HepG2 (cell line): ENCODE measurements around the gene ZGRF1. TPM values are rescaled to one million over a fixed set of nuclear protein-coding genes. Genes with fewer than 3 reads are reported as not detected.
"Not testable (repeated sequence)": the region's sequence is repeated elsewhere in the genome, so short reads cannot be mapped to it uniquely, and the experiment has no call there.

Source experiments
- ATAC-seq: fragments of 200-7000 bp; cut with Tn5 transposase; 3 replicates; pipeline ENCODE4 v1.9.1; 2020; ENCODE audit warnings: mild to moderate bottlenecking, moderate library complexity
- BruUV-seq: library from RNA; stranded (reverse); fragments of 400-500 nt; replicated peaks from 2 replicates; lab custom pipeline; 2021; lab: Mats Ljungman, UMichigan
- CTCF ChIA-PET: fragments of 300-600 bp; formaldehyde crosslinking; extraction: SDS; loops from one replicate; lab custom pipeline; 2021; ENCODE audit warnings: low total read pairs, inconsistent platforms, low intra/inter-chr PET ratio; lab: Yijun Ruan, JAX
- POLR2A ChIA-PET: fragments of 350-600 bp; sonication (Branson Sonifier 250); formaldehyde crosslinking; loops from one replicate; lab custom pipeline; 2020; ENCODE audit warnings: antibody characterized with exemption, inconsistent platforms; lab: Yijun Ruan, JAX
- DNase-seq: peaks from one replicate; pipeline ENCODE4 v3.0.0-alpha.2; 2015; ENCODE audit warnings: low spot score
- FAIRE-seq: peaks from 3 replicates; lab custom pipeline; 2011; peaks lifted over from hg19 to GRCh38; lab: Jason Lieb, UNC
- H2AFZ ChIP-seq: one replicate; pipeline ENCODE4 v1.6.1; 2011; ENCODE audit warnings: low read length, inconsistent platforms
- H3K27ac ChIP-seq: fragments of 300-600 bp; 3 replicates; pipeline ENCODE4 v1.8.0; 2011; ENCODE audit warnings: mixed run types, mild to moderate bottlenecking, mixed read lengths, low read length, inconsistent platforms; ENCODE audit not compliant: insufficient read depth; ENCODE audit errors: extremely low read length
- H3K27me3 ChIP-seq, 2 experiments: fragments of 200-600 bp in 1 of 2; 2 replicates in 1 of 2; 3 replicates in 1 of 2; pipeline versions ENCODE4 v1.6.0 to v1.8.0; 2011; ENCODE audit warnings: low read length in 2 of 2, mild to moderate bottlenecking in 2 of 2, moderate library complexity in 2 of 2, inconsistent platforms in 1 of 2; ENCODE audit not compliant: insufficient read depth in 2 of 2, control insufficient read depth in 1 of 2
- H3K36me3 ChIP-seq, 2 experiments: fragments of 200-600 bp in 1 of 2; replicated peaks in 1 of 2; 2 replicates in 1 of 2; 3 replicates in 1 of 2; pipeline versions ENCODE4 v1.5.1 to v1.8.0; 2011; ENCODE audit warnings: low read length in 2 of 2, inconsistent platforms in 1 of 2; ENCODE audit not compliant: insufficient read depth in 2 of 2, control insufficient read depth in 1 of 2
- H3K4me1 ChIP-seq: 2 replicates; pipeline ENCODE4 v1.5.1; 2012; ENCODE audit warnings: low read length, inconsistent platforms; ENCODE audit not compliant: insufficient read depth
- H3K4me2 ChIP-seq: 2 replicates; pipeline ENCODE4 v1.6.0; 2011; ENCODE audit warnings: low read depth, low read length, inconsistent platforms
- H3K4me3 ChIP-seq, 3 experiments: fragments of 200-600 bp in 1 of 3; sonication (generic), shearing (Covaris generic) in 1 of 3; replicated peaks in 1 of 3; 2 replicates each; pipeline ENCODE4 v1.5.1; 2011 to 2016; ENCODE audit warnings: low read length in 3 of 3, inconsistent platforms in 2 of 3, low read depth in 2 of 3, mild to moderate bottlenecking in 2 of 3, control low read depth in 1 of 3, mixed read lengths in 1 of 3; ENCODE audit not compliant: insufficient read depth in 1 of 3
- H3K79me2 ChIP-seq: one replicate; pipeline ENCODE4 v1.6.1; 2011; ENCODE audit warnings: low read length, inconsistent platforms; ENCODE audit not compliant: insufficient read depth
- H3K9ac ChIP-seq: 2 replicates; pipeline ENCODE4 v1.6.0; 2011; ENCODE audit warnings: mild to moderate bottlenecking, low read depth, low read length, inconsistent platforms; ENCODE audit not compliant: insufficient read depth
- H3K9me3 ChIP-seq: 2 replicates; pipeline ENCODE4 v1.5.1; 2012; ENCODE audit warnings: mild to moderate bottlenecking, low read length
- H4K20me1 ChIP-seq: 2 replicates; pipeline ENCODE4 v1.6.0; 2011; ENCODE audit warnings: inconsistent platforms, mild to moderate bottlenecking, low read length, moderate library complexity; ENCODE audit not compliant: insufficient read depth
- SRY ChIP-seq: sonication (generic); formaldehyde crosslinking; IDR thresholded peaks from 2 replicates; pipeline ENCODE4 v1.8.0; 2022; ENCODE audit warnings: mild to moderate bottlenecking, missing genetic modification reagents
- ZNF460 ChIP-seq: sonication (generic); formaldehyde crosslinking; IDR thresholded peaks from 2 replicates; pipeline ENCODE4 v1.5.1; 2020; ENCODE audit warnings: missing genetic modification reagents, mild to moderate bottlenecking, borderline replicate concordance
- ZNF747 ChIP-seq: sonication (generic); formaldehyde crosslinking; IDR thresholded peaks from 2 replicates; pipeline ENCODE4 v1.8.1; 2023; ENCODE audit warnings: missing genetic modification reagents, mild to moderate bottlenecking, borderline replicate concordance
- WGBS: methylation state at CpG from one replicate; pipeline ENCODE4 v1.1.6; 2017; ENCODE audit warnings: low lambda C conversion rate; 5-methylcytosine and 5-hydroxymethylcytosine counted together
- in situ Hi-C: cut with HindIII; loops from 2 replicates; pipeline ENCODE4 v1.10.0; 2017; ENCODE audit warnings: low pct_unique_long_range_greater_than_20kb; ENCODE audit not compliant: extremely low pct_ligation_motif_present
- intact Hi-C: fragments of 100-400 bp; cut with micrococcal nuclease; formaldehyde crosslinking; loops from one replicate; pipeline ENCODE4 v1.10.0; 2022; ENCODE audit not compliant: unreplicated experiment
- microRNA counts: library from miRNA; unstranded; fragments of <30 nt; microRNA quantifications from one replicate; lab custom pipeline; 2015
- microRNA-seq: library from miRNA; unstranded; fragments of <30 nt; microRNA quantifications from one replicate; pipeline ENCODE4, GENCODE V29; 2020
- polyA plus RNA-seq, 8 experiments: library from polyadenylated mRNA; depleted of rRNA in 3 of 8; stranded (reverse) in 7 of 8; unstranded in 1 of 8; fragments of >200 nt; fragmentation: Illumina TruSeq in 4 of 8; extraction: Trizol in 4 of 8; gene quantifications; 2 replicates each; pipeline versions ENCODE4 v1.2.1 to v1.2.3, GENCODE V29; 2011 to 2016; ENCODE audit warnings: low read depth in 4 of 8, missing spikeins in 1 of 8, mixed read lengths in 1 of 8; ENCODE audit not compliant: insufficient read depth in 1 of 8
- small RNA-seq, 3 experiments: library from RNA; depleted of rRNA; stranded (forward); fragments of <200 nt; gene quantifications; one replicate each; pipeline ENCODE3, GENCODE V24; 2012; ENCODE audit warnings: low read depth in 2 of 3, low replicate concordance in 1 of 3; ENCODE audit not compliant: insufficient read length in 3 of 3, insufficient read depth in 2 of 3
- total RNA-seq, 5 experiments: library from RNA; depleted of rRNA; stranded (reverse); fragments of >200 nt; fragmentation: Illumina TruSeq; extraction: Trizol; gene quantifications; 2 replicates each; pipeline ENCODE4 v1.2.3, GENCODE V29; 2016; ENCODE audit warnings: low read depth in 1 of 5
- TF ChIP-seq, protein P1 (sequence below): IDR thresholded peaks from 2 replicates; pipeline ENCODE4 v1.6.1; 2016; ENCODE audit warnings: low read depth, missing genetic modification reagents, missing compliant biosample characterization

ZGRF1 gene
- total and polyA plus RNA-seq, 2 of the 13 experiments (the other 11 are each of a cell fraction or from before 2014, with no cell fraction given), result 8.6 to 15.9 TPM

DNA sequence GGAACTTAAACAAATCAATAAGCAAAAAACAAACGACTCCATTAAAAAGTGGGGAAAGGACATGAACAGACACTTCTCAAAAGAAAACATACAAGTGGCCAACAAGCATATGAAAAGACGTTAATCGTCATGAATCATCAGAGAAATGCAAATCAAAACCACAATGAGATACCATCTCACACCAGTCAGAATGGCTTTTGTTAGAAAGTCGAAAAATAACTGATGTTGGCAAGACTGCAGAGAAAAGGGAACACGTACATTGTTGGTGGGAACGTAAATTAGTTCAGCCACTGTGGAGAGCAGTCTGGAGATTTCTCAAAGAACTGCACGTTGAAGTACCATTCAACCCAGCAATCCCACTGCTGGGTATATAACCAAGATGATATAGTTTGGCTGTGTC lies 144.4 kb downstream of the ZGRF1 start:
- FAIRE-seq (no peak), DNase-seq (no peak), ATAC-seq (no peak)
- no peak overlapping the region for H3K4me2 ChIP-seq
- H3K9me3 ChIP-seq, result peaks cover 14% of the 10 kb centered on the region
- H3K27me3 ChIP-seq, result no peaks in the 10 kb centered on the region
- in situ Hi-C loops, result no loop called here
- no TSS peak for BruUV-seq
- H3K4me3 ChIP-seq, result no peak overlapping the region
- 9% methylated on average over 7 of the region's 7 CpGs for WGBS
- no peaks in the 10 kb centered on the region for H4K20me1 ChIP-seq
- no peaks in the 10 kb centered on the region for H3K79me2 ChIP-seq
- ChIA-PET POLR2A (no interaction called here), CTCF (no interaction called here)
- no peak overlapping the region for H2AFZ ChIP-seq
- no peak overlapping the region for H3K9ac ChIP-seq
- H3K36me3 ChIP-seq, result no peaks in the 10 kb centered on the region
- H3K4me1 ChIP-seq, result no peaks in the 10 kb centered on the region
- H3K27ac ChIP-seq, result no peak overlapping the region
- intact Hi-C loops, result no loop called here
- TF ChIP-seq ZNF460 (CRISPR knock-in tag) (no peak), SRY (no peak), ZNF747 (no peak)
- TF ChIP-seq, protein P1, sequence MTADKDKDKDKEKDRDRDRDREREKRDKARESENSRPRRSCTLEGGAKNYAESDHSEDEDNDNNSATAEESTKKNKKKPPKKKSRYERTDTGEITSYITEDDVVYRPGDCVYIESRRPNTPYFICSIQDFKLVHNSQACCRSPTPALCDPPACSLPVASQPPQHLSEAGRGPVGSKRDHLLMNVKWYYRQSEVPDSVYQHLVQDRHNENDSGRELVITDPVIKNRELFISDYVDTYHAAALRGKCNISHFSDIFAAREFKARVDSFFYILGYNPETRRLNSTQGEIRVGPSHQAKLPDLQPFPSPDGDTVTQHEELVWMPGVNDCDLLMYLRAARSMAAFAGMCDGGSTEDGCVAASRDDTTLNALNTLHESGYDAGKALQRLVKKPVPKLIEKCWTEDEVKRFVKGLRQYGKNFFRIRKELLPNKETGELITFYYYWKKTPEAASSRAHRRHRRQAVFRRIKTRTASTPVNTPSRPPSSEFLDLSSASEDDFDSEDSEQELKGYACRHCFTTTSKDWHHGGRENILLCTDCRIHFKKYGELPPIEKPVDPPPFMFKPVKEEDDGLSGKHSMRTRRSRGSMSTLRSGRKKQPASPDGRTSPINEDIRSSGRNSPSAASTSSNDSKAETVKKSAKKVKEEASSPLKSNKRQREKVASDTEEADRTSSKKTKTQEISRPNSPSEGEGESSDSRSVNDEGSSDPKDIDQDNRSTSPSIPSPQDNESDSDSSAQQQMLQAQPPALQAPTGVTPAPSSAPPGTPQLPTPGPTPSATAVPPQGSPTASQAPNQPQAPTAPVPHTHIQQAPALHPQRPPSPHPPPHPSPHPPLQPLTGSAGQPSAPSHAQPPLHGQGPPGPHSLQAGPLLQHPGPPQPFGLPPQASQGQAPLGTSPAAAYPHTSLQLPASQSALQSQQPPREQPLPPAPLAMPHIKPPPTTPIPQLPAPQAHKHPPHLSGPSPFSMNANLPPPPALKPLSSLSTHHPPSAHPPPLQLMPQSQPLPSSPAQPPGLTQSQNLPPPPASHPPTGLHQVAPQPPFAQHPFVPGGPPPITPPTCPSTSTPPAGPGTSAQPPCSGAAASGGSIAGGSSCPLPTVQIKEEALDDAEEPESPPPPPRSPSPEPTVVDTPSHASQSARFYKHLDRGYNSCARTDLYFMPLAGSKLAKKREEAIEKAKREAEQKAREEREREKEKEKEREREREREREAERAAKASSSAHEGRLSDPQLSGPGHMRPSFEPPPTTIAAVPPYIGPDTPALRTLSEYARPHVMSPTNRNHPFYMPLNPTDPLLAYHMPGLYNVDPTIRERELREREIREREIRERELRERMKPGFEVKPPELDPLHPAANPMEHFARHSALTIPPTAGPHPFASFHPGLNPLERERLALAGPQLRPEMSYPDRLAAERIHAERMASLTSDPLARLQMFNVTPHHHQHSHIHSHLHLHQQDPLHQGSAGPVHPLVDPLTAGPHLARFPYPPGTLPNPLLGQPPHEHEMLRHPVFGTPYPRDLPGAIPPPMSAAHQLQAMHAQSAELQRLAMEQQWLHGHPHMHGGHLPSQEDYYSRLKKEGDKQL (CRISPR knock-in tag), result no peak

DNA sequence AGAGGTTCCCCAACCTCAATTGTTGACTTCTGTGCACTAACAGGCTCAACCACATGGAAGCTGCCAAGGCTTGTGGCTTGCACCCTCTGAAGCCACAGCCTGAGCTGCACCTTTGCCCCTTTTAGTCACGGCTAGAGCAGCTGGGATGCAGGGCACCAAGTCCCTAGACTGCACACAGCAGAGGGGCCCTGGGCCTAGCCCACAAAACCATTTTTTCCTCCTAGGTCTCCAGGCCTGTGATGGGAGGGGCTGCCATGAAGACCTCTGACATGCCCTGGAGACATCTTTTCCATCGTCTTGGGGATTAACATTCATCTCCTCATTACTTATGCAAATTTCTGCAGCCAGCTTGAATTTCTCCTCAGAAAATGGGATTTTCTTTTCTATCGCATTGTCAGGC lies 145.9 kb downstream of the ZGRF1 start:
- intact Hi-C loops, H3K27me3 ChIP-seq, CTCF ChIA-PET, H3K36me3 ChIP-seq, ATAC-seq, H4K20me1 ChIP-seq, POLR2A ChIA-PET, H2AFZ ChIP-seq, DNase-seq, H3K4me3 ChIP-seq, BruUV-seq, H3K9ac ChIP-seq, H3K4me1 ChIP-seq, H3K79me2 ChIP-seq, FAIRE-seq, H3K4me2 ChIP-seq, in situ Hi-C loops, H3K27ac ChIP-seq: not testable (repeated sequence)
- WGBS, result 33% methylated on average over 3 of the region's 3 CpGs
- peaks cover 14% of the 10 kb centered on the region for H3K9me3 ChIP-seq

MicroRNA genes within 50 kb of the gene (microRNA counts, 767-probe panel; counts per million panel counts)
- not detected for microRNA hsa-miR-302a-3p (lab: Ali Mortazavi, UCI)
- microRNA hsa-miR-302b-3p (lab: Ali Mortazavi, UCI), result not detected
- microRNA hsa-miR-302c-3p (lab: Ali Mortazavi, UCI), result not detected
- microRNA hsa-miR-302d-3p (lab: Ali Mortazavi, UCI), result 34,540 counts per million, percentile 15 among the panel's probes with 10 or more counts
- not detected for microRNA hsa-miR-367-3p (lab: Ali Mortazavi, UCI)

Small RNA genes lying within 50 kb of the gene (microRNA-seq; reads per million reads assigned to microRNA genes)
- gene MIR302A (not detected), gene MIR302B (not detected), gene MIR302C (not detected), gene MIR302D (not detected), gene MIR367 (not detected)

Small RNA genes lying within 50 kb of the gene (small RNA-seq; reads per million reads assigned to genes)
- gene MIR302A (0.31 to 1.9 (median 0.33) reads per million in 3 experiments), gene MIR302C (0 to 1.9 (median 1.3) reads per million in 3 experiments), gene MIR302D (0 reads per million in 3 experiments), gene MIR367 (0 reads per million in 3 experiments)

Other genes with a start within 250 kb of the ZGRF1 start
- not detected in 2 replicates for gene NEUROG2, start 120.7 kb downstream of the ZGRF1 start, total RNA-seq (2016; rRNA removed; fragmentation: Illumina TruSeq; extraction: Trizol)
- not detected in 2 replicates for gene NEUROG2, start 120.7 kb downstream of the ZGRF1 start, polyA plus RNA-seq (2011; rRNA removed)
- gene LARP7, start 234 bp upstream of the ZGRF1 start, total RNA-seq (2016; rRNA removed; fragmentation: Illumina TruSeq; extraction: Trizol), result 37.1 and 49.6 TPM in 2 replicates
- 8.3 and 9.7 TPM in 2 replicates for gene LARP7, start 234 bp upstream of the ZGRF1 start, polyA plus RNA-seq (2011; rRNA removed)